Esophagus muscularis mucosa (tissue), 3 donors: Measurements from ENCODE around the gene RYR1.

Experiments
- CTCF ChIP-seq, 3 experiments: fragments of 200-600 bp in 2 of 3; fragments of 450-650 bp in 1 of 3; sonication (generic) in 2 of 3; IDR thresholded peaks; one replicate each; pipeline ENCODE4 v1.5.1; 2017 to 2019; ENCODE audit warnings: antibody characterized with exemption in 3 of 3, mild to moderate bottlenecking in 2 of 3, moderate library complexity in 1 of 3
- EP300 ChIP-seq: sonication (generic); formaldehyde crosslinking; IDR thresholded peaks from one replicate; pipeline ENCODE4 v1.6.1; 2017; ENCODE audit warnings: antibody characterized with exemption

DNA sequence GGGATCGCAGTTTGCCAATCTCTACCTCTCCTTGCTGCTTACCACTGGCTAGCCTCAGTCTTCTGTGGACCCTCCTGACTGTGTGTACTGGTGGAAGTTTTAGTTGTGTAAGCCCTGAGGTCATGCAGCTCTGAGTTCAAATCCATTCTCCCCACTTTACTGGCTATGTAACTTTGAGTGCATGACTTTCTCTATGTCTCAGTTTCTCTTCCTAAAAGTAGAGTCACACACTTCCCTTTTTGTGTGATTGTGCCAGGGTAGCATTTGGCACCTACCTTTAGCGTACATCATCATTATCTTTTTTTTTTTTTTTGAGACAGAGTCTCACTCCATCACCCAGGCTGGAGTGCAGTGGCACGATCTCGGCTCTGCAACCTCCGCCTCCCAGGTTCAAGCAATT is 113.9 kb downstream of the RYR1 start:
- no peak for TF ChIP-seq EP300
- no peak for TF ChIP-seq CTCF (IDR thresholded peaks at IDR 0.05)
